HG03575 (cell line): ENCODE results near the gene SRD5A3.

ENCODE experiments used
- ATAC-seq: cut with Tn5 transposase; IDR thresholded peaks from one replicate; pipeline ENCODE4 v1.9.1; 2021; ENCODE audit not compliant: unreplicated experiment, insufficient number of reproducible peaks, low FRiP score; ENCODE audit errors: extremely low read depth

SRD5A3 gene

DNA sequence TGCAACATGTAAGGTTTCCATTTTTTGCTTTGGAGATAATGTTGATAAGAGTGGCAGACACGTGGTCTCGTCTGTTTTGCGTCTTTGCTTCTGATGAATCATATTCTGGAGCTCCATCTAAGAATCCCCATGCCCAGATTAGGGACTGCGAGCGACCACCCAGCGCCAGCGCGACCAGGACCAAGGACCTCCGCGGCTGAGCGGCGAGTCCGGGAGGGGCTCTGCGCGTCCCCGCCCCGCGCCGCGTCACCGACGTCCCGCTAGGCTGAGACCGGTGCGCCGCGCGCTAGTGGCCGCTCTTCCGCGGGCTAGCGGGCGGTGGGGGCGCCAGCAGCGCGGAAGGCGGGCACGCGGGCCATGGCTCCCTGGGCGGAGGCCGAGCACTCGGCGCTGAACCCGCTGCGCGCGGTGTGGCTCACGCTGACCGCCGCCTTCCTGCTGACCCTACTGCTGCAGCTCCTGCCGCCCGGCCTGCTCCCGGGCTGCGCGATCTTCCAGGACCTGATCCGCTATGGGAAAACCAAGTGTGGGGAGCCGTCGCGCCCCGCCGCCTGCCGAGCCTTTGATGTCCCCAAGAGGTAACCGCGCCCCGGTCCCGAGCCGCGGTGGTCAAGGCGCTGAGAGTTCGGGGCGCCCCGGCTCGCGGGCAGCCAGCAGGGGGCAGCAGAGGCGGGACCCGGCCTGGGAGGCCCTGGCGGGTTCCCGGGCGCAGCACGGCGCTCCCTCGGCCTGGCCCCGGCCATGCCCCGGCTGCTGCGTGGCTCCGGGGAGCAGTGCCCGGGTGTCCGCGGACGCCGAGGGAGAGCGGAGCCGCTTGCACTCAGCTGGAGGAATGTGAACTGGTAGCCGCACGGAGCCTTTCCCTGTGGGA is at the start of gene SRD5A3:
SRD5A3 (plus strand) TSS at position 263 of the 871 bp plus-strand sequence; CDS start at position 358, 95 bp downstream.
- peak; percentile 79 for ATAC-seq

DNA sequence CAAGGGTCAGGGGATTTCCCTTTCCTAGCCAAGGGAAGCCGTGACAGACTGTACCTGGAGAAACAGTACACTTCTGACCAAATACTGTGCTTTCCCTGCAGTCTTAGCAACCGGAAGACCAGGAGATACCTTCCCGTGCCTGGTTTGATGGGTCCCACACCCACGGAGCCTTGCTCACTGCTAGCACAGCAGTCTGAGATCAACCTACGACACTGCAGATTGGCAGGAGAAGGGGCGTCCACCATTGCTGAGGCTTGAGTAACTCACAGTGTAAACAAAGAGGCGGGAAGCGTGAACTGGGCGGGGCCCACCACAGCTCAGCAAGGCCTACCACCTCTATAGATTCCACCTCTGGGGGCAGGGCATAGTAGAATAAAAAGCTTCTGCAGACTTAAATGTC is 48.7 kb upstream of the SRD5A3 start:
- ATAC-seq = no peak

DNA sequence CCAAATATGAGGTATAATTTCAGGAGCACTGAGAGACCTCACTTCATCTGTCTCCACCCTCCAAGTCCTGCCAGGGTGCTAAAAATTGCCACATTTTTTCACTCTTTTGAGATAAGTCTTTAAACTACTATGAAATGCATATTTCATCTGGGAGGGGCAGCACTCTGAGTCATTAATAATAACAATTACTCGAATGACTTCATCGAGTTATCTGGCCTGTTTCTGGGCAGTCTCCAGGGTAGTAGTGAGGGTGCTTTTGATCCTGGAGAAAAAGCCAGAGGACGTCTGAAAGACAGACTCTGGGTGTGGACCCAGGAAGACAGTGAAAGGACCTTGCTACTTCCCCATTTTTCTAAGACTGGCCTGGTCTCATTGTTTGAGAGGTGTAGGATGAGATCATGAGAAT is 42.3 kb upstream of the SRD5A3 start:
- no peak for ATAC-seq

DNA sequence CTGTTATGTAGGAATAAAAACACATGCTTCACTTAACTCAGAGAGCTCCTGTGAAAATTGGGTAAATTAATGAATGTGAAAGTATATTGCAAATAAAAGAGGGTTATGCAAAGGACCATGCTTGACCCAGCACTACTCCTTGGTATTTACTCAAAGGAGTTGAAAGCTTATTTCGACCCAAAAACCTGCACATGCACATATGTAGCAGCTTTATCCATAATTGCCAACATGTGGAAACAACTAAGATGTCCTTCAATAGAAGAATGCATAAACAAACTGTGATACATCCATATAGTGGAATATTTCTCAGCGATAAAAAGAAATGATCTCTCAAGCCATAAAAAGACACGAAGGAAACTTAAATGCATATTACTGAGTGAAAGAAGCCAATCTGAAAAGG is 41.7 kb upstream of the SRD5A3 start:
- no peak for ATAC-seq

DNA sequence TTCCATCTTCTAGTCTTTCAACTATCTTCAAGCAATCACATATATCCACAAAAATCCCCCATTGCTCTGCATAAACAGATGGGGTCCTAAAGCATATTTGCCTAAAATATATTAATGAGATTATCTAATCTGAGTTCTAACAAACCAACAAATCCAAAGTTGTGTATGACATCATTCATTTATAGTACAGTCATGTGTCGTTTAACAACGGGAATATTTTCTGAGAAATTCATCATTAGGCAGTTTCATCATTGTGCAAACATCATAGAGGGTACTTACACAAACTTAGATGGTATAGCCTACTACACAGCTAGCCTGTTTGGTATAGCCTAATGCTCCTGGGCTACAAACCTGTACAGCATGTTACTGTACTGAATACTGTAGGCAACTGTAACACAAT is 38.0 kb upstream of the SRD5A3 start:
- no peak for ATAC-seq

DNA sequence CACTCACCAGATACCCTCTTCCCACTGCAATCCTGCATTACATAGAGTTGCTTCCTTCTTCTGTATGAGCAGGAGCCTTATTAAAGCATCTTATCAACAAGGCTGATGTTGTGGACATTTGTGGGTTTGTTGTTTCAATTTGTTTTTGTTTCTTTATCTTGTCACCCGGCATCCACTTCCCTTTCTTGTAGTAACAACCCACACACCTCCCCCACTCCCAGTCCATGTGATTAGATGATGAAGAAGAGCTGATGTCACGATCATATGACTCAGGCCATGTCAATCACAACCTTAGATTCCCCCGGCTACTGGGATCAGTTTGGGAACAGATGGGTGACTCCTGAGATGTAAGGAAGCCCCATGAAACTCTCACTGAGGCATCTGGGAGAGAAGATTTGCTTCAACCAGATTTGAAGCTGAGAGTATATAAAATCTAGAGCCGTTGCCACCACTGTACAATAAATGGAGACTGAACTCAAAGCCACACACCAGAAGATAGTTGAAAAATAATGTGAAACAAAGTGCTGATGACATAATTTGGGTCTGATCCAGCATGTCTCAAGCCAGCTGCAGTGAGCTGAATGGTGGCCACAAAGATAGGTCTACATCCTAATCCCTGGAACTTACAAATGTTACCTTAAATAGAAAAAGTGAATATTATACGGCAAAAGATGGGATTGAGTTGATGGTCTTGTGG is 34.1 kb upstream of the SRD5A3 start:
- no peak for ATAC-seq

DNA sequence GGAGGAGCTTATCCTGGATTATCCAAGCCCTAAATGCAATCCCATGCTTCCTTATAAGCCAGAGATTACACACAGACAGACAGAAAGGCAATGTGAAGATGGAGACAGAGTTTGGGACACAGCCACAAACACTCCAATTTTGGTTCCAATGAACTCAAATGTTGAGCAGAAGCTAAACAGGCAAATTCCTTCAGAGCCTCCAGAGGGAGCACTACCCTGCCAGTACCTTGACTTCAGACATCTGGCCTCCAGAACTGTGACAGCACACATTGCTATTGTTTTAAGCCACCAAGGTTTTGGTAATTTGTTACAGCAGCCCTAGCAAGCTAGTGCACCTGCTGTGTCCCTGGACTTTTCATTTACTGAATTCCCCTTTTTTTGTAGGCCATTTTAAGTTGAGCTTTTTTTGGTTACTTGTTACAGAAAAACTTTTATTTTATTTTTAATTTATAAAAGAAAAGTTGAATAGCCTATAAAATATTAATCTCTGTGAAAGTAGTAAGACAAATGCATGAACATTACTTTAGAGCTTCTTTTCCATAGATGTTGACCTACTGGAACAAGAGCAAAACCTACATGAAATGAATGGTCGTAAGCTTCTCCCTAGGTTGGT is 33.4 kb upstream of the SRD5A3 start:
- no peak for ATAC-seq

DNA sequence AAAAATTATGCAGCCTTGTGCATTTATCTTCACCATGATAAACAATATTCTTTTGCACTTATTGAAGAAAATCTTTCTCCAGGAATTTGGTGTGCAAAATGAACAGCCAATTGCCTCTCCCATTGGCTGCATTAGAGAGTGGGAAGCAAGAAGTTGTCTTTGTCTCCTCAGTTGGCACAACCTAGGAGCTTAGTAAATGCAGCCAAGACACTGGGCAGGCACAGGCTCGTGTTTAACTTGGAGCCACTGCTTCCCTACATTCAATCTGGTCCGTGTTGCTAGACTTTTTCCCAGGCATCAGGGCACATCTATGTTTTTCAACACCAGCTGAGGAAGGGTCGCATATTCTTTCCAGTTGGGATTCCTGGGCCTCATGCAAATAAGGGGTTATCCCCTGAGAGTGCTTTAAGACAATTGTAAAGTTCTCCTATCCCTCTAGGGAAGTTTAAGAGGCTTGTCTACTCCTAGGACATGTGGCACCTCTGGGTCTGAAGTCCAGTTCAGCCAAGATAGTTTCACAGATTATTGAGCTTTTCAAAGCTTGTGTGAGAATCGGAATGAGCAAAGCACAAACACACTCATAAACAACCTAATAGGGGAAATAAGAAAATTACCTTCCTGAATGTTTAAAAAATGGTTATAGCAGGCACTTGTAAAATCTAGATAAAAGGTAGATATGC is 31.8 kb upstream of the SRD5A3 start:
- no peak for ATAC-seq

DNA sequence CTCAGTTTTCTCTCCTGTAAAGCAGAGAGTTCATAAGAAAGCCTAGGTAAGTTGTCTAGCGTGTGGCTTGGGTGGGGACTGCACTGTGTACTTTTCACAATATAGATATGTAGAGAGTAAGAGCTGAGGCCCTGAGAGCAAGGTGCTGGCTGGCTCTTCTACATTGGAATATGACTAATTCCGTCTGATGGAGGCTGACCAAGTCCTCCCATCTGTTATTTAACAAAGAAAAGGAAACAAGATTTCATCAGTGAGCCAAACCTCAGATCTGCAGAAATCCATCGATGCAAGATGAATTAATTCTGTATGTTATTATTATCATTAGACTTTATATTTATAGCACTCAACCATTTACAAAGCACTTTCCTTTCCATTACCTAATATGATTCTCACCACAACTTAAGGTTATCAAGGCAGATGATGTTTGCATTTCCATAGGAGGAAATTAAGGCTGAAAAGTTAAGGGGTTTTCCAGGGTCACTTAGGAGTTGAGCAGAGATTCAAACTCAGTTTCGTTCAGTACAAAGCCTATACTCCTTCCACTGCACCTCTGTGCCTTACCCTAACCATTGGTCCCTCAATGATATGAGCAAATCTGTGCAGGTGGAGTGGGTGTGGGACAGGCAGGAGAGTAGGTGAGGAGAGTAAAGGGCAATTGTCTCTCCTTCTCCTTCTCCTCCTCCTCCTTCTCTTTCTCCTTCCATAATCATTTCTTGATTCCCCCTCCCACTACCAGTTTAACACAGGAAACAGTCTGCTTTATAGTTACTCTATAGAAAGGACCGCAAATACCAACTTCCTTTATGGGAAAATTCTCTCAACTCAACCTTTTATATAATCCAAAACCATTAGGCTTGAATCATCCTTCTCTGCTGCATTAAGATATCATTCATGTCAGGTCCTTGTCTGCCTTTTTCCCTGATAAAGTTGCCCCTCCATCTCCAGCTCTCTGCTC is 27.6 kb upstream of the SRD5A3 start:
- ATAC-seq = no peak

DNA sequence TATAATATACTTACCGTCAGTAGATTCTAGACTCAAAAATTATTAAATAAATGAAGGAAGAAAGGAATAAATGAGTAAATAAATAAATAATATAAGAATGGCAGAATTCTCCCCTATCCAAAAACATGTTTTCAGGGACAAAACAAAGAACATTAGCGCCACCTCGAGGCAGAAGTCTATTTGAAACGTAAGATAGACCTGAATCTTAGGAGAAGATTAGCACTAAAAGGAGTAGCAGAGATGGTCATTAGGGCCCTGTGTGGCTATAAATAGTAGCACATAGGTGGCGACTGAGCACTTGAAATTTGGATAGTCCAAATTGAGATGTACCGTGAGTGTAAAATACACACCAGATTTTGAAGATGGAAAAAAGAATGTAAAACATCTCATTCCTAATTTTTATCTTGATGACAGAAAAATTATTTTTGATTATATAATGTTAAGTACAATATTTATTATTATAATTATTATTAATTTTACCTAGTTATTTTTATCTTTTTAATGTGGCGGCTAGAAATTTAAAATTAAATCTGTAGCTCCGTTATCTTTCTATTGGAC is 24.3 kb upstream of the SRD5A3 start:
- no peak for ATAC-seq

DNA sequence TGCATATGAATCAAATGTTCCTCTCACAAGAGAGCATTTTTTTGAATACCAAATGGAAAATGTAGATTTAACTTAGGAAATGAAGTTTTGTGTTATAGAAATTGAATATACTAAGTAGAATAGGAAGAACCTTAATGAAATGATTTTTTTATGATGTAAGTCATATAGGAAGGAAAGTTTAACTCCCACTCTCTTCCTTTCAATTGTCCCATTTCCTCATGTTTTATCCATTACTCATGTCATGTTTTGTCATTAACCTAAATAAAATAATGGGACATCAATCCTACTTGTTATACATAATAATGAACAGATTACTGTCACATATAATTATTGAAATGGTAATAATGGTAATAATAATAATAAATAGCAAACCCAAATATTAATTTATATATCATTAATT is 22.7 kb upstream of the SRD5A3 start:
- ATAC-seq = no peak

DNA sequence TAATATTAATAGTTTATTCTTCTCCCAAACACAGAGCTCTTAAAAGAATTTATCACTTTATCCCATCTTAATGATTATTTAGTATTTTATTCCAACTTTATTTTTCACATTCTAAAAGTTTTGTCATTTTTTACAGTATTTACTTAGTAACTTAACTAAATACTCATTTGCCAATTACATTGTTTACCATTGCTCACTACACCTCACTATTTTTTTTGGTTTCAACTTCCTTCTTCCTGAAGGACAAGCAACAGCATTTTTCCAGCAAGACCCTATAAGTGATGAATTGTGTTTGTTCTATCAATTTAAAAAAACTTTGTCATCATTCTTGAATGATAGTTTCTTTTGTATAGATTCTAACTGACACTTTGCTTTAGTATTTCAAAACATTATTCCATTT is 19.4 kb upstream of the SRD5A3 start:
- ATAC-seq = no peak

DNA sequence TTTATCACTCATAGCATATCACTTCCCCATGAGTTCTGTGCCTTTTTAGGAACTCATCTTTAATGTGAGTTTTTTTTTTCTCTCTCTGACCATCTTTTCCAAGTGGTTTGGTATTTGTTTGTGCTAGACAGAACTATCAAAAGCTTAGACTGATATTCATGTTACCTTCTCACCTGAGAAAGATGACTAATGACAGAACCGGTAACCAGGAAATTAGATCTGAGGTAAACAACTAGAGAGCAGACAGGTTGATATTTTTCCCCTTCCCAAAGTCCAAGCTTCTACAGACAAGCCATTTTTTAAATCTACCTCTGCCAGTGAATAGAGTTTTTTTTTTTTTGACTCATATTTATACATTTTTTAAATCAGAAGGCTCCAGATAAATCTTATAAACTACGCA is 17.0 kb upstream of the SRD5A3 start:
- ATAC-seq = no peak

DNA sequence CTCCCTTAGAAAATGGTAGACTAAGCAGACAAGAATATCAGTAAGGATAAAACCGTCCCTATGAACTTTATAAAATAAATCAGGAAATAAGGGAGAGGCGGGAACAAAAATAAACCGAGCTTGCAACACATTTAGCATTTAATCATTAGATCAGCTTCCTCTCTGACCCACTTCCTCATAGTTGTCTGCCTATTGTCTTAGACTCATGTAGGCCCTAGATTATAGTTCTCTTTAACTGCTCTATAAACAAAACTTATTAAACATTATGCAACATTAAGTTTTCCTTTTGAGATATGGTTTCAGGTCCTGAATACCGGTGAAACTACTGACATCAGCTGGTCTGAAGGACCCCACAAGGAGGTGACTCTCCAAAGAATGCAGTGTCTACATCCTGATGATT is 15.8 kb upstream of the SRD5A3 start:
- ATAC-seq = no peak

DNA sequence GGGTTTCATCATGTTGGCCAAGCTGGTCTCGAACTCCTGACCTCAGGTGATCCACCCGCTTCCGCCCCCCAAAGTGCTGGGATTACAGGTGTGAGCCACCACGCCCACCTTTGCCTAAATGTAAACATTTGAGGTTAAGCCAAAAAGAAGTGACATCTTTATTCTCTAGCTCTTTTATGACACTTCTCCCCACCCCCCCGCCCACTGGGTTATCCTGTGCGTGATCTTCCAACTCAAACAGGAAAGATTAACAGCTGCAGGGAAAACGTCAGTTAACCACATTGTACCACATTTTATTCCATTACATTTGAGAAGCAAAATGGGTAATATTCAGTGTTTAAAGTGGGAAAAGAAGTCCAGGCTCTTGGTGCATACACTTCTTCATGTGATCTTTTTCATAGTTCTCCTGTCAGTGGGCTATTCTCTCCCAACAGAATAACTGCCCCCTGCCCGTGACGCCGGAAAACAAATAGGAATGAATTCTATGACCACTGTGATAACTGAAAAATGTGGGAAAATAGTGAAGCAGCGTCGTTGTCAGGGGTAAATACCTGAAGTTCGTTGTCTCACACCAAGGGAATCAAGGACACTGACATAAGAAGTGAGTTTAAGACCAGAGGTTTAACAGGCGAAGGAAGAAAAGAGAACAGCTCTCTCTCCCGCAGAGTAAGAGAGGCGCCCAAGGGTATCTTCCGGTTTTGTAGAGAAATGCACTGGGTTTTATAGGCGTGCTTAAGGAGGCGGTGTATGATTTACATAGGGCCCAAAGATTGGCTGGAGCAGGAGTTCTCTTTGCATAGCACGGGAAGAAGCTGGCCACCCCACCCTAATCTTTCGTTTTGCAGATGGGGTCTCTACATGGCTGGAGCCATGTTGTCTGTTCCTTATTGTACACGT is 9.7 kb upstream of the SRD5A3 start:
- ATAC-seq = no peak

DNA sequence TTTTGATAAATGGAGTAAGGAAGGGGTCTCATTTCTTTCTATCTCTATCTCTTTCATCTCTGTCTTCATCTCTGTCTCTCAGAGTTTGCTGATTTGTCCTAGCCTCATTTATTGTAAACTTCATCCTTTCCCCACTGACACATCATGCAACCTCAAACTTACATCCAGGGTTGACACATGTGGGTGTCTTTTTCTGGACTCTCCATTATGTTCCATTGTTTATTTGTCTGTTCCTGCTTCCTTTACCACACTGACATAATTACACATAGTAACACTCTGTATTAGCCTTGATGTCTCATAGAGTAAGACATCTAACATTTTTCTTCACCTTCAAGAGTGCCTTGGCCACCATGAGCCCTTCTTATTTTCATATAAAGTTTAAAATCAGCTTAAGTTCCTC is 8.1 kb upstream of the SRD5A3 start:
- ATAC-seq = no peak

DNA sequence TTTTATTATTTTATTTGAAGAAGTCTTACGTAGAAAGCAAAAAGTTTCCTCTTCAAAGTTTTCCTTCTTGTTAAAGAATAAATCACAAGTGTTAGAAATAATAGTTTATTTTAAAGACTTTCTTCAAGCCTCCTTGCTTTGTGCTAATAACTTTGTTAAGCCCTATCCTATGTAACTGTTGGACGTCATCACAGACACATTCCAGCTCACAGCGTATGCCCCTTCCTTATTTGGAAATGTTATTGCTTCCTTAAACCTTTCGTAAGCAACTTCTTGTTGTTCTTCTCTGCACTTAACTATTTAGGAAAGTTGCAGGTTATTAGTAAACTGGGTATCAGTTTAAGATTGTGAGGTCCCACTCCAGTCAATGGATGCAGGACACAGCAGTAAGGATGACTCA is 7.6 kb upstream of the SRD5A3 start:
- no peak for ATAC-seq
